Activated naive CD4-positive, alpha-beta T cell treated with anti-CD3 and anti-CD28 coated beads, Interleukin-2, amount 10 ng/mL, durations not matched to agents 7 days and 5 days (primary cell): ENCODE results near the gene HIP1R.
"Not testable (repeated sequence)": the region's sequence is repeated elsewhere in the genome, so short reads cannot be mapped to it uniquely, and the experiment has no call there.

Source experiments
- CTCF ChIA-PET: fragments of 350-600 bp; sonication (Branson Sonifier 250); formaldehyde crosslinking; loops from one replicate; lab custom pipeline; 2021; ENCODE audit warnings: antibody characterized with exemption; lab: Charles Lee
- DNase-seq: peaks from one replicate; pipeline ENCODE4 v3.0.0-alpha.2; 2020
- H3K27ac Mint-ChIP-seq: one replicate; pipeline ENCODE4 v1.8.0; 2021; ENCODE audit warnings: mild to moderate bottlenecking, moderate library complexity, mixed read lengths
- H3K27me3 Mint-ChIP-seq: one replicate; pipeline ENCODE4 v1.8.0; 2021; ENCODE audit warnings: mild to moderate bottlenecking, mixed read lengths
- H3K36me3 Mint-ChIP-seq: one replicate; pipeline ENCODE4 v1.8.0; 2021; ENCODE audit warnings: mixed read lengths
- H3K4me1 Mint-ChIP-seq: one replicate; pipeline ENCODE4 v1.8.0; 2021; ENCODE audit warnings: mixed read lengths
- H3K4me3 Mint-ChIP-seq: one replicate; pipeline ENCODE4 v1.8.0; 2021; ENCODE audit warnings: mild to moderate bottlenecking, moderate library complexity, mixed read lengths
- H3K9me3 Mint-ChIP-seq: one replicate; pipeline ENCODE4 v1.8.0; 2021; ENCODE audit warnings: mixed read lengths

The HIP1R gene

GRCh38 chr12:122902854-122903692 is 67.8 kb downstream of the HIP1R start:
- H3K27me3 Mint-ChIP-seq: peaks cover 10% of the 10 kb centered on the region

GRCh38 chr12:122903693-122904034 is 68.4 kb downstream of the HIP1R start:
- CTCF ChIA-PET: no interaction called here
- H3K4me1 Mint-ChIP-seq: peaks cover 40% of the 10 kb centered on the region
- no peak for DNase-seq

More at GRCh38 chr12:122902854-122903692, 67.8 kb downstream of the HIP1R start:
- Mint-ChIP-seq H3K27ac (no peak overlapping the region), H3K9me3 (no peaks in the 10 kb centered on the region), H3K4me3 (no peak overlapping the region), H3K4me1 (peaks cover 45% of the 10 kb centered on the region), H3K36me3 (peaks cover 2% of the 10 kb centered on the region)
- no peak for DNase-seq
- CTCF ChIA-PET: interaction anchor here (0.7 kb wide), 1 partner anchor 17 kb away, joined by 3 read pairs; no protein-coding TSS in a partner anchor

DNA sequence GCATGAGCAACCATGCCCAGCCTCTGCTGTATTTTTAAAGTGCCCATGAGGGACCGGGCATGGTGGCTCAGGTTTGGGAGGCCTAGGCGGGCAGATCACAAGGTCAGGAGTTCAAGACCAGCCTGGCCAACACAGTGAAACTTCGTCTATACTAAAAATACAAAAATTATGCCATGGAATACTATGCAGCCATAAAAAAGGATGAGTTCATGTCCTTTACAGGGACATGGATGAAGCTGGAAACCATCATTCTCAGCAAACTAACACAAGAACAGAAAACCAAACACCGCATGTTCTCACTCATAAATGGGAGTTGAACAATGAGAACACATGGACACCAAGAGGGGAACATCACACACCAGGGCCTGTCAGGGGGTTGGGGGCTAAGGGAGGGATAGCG is 70.0 kb downstream of the HIP1R start:
- H3K36me3 Mint-ChIP-seq, CTCF ChIA-PET, H3K4me3 Mint-ChIP-seq, H3K27ac Mint-ChIP-seq, H3K9me3 Mint-ChIP-seq, DNase-seq: not testable (repeated sequence)
- Mint-ChIP-seq H3K27me3 (peaks cover 28% of the 10 kb centered on the region), H3K4me1 (peaks cover 24% of the 10 kb centered on the region)

More at GRCh38 chr12:122903693-122904034, 68.4 kb downstream of the HIP1R start:
- H3K27me3 Mint-ChIP-seq: peaks cover 16% of the 10 kb centered on the region
- H3K36me3 Mint-ChIP-seq: peaks cover 2% of the 10 kb centered on the region
- no peaks in the 10 kb centered on the region for H3K9me3 Mint-ChIP-seq
- no peak overlapping the region for H3K4me3 Mint-ChIP-seq
- no peak overlapping the region for H3K27ac Mint-ChIP-seq

- no peak for DNase-seq
- H3K4me3 Mint-ChIP-seq: no peak overlapping the region
- CTCF ChIA-PET: no interaction called here
These were observed 73.7 kb downstream of the HIP1R start for GRCh38 chr12:122908915-122909314.

DNA sequence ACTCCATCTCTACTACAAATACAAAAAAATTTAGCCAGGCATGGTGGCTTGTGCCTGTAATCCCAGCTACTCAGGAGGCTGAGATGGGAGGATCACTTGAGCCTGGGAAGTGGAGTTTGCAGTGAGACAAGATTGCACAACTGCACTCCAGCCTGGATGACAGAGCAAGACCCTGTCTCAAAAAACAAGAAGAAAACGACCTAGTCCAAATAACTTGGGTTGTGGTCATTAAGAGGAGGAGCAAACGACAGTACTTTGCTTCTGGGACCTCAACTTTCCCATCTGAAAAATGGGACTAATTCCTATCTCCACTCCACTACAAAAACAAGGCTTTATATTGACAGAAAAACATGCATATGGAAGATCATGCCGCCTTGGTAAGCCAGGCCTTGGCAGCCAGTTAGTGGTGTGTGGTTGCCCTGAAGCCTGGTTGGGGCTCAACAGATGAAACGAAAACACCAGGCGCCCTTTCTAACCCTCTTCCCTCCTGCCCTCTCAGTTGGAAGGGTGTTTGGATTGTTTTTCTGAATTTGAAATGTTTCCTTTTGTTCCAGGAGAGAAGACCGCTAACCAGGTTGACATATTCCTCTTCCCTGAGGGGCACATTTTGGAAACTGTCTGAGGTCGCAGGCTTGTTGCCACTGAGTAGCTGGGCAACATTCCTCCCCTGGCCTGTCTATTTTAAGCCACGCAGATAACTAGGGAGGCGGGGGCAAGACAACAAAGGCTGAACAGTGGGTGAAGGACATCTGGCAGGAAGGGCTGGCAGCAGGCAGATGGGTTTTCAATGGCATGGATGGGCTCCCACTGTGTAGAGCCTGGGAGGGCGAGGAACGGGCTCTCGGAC is 74.4 kb downstream of the HIP1R start:
- no peak for DNase-seq
- no peaks in the 10 kb centered on the region for H3K4me1 Mint-ChIP-seq
- CTCF ChIA-PET: no interaction called here
- H3K27ac Mint-ChIP-seq: no peak overlapping the region
- H3K9me3 Mint-ChIP-seq: peaks cover 2% of the 10 kb centered on the region
- H3K27me3 Mint-ChIP-seq: peaks cover 30% of the 10 kb centered on the region
- no peak overlapping the region for H3K4me3 Mint-ChIP-seq
- H3K36me3 Mint-ChIP-seq: no peaks in the 10 kb centered on the region

More at GRCh38 chr12:122908915-122909314, 73.7 kb downstream of the HIP1R start:
- H3K36me3 Mint-ChIP-seq: no peaks in the 10 kb centered on the region
- no peak overlapping the region for H3K27ac Mint-ChIP-seq
- no peaks in the 10 kb centered on the region for H3K4me1 Mint-ChIP-seq
- H3K9me3 Mint-ChIP-seq: no peaks in the 10 kb centered on the region
- peaks cover 26% of the 10 kb centered on the region for H3K27me3 Mint-ChIP-seq
